NCI-H1092 (cell line): ENCODE measurements around the gene CSMD2.

Experiments
- DNase-seq: peaks from one replicate; lab custom pipeline; 2025; lab: John Stamatoyannopoulos, UW

The CSMD2 gene

GRCh38 chr1:33852711-33853110 is 312.3 kb downstream of the CSMD2 start:
- no peak for DNase-seq

- no peak for DNase-seq
Observed at GRCh38 chr1:33850481-33850880, 314.5 kb downstream of the CSMD2 start.

- DNase-seq, result no peak
Observed at GRCh38 chr1:33849211-33849610, 315.8 kb downstream of the CSMD2 start.

- no peak for DNase-seq
Observed at GRCh38 chr1:33848205-33848937, 316.7 kb downstream of the CSMD2 start.

- DNase-seq, result no peak
Observed at GRCh38 chr1:33846861-33847260, 318.2 kb downstream of the CSMD2 start.

GRCh38 chr1:33844166-33844565 is 320.9 kb downstream of the CSMD2 start:
- no peak for DNase-seq

- DNase-seq, result no peak
Observed at GRCh38 chr1:33842348-33842747, 322.7 kb downstream of the CSMD2 start.

DNA sequence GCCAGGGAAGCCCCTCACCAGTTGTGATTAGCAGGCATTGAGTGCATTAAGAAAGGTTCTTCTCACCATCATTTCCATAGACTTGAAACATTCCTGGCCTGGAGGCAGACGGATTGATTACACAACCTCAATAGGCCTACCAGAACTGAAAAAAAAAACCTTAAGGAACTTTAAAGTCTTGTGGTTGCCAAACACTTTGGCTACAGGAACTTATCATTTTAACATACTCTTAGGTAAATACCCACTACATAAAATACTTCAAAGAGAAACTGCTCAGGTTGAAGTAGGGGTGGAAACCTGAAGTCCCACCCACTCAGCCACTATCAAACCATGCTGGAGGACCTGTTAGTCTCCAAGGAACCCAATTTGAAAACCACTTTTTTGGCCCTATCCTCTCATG is 323.5 kb downstream of the CSMD2 start:
- DNase-seq, result no peak

DNA sequence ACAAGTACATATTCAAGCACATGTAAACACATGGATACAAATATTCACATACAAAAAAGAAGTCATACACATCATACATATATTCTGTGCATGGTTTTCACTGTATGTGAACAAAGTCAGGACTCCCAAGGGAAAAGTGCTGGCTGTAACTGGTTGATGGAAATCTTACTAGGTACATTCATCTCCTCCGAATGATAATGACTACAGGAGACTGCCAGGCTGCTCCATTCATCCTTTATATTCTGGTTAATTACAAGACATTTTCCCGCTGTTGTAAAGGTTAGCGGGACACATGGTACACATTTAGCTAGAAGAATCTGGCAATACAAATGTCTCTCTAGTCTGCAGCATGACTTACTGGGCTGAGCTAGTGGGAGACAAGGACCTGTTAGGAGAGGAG is 327.4 kb downstream of the CSMD2 start:
- DNase-seq, result no peak

DNA sequence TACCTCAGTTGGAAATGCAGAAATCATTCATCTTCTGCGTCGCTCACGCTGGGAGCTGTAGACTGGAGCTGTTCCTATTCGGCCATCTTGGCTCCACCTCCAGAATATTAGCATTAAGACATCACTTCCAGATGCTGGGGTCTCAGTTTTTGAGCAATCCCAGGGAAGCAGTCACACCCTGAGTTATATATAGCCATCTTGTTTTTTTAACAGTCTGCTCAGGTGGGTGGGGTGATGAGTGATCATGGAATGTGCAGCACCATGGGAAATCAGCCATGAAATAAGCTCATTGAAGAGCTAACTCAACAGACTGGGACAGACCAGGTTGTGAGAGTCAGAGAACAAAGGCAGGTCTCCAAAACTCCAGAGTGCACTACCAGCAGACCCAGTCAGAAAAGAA is 328.1 kb downstream of the CSMD2 start:
- DNase-seq, result no peak

DNA sequence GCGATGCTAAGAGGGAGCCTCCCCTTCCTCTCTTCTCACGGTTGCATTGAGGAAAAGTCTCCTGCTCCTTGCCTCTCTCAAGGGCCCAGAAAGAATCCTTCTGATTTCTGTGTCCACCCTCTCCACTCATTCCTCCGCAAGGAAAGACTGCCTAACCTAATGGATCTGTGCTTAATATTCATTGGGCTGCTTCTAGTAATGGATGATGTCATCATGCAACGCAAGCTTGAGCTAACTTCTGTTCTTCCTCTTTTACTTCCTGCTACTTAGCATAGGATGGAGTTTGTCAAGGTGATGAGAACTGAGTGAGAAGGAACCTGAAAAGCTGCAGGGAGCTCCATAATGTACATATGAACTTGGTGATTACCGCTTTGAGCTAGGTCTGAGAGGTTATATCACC is 336.4 kb downstream of the CSMD2 start:
- DNase-seq, result no peak

DNA sequence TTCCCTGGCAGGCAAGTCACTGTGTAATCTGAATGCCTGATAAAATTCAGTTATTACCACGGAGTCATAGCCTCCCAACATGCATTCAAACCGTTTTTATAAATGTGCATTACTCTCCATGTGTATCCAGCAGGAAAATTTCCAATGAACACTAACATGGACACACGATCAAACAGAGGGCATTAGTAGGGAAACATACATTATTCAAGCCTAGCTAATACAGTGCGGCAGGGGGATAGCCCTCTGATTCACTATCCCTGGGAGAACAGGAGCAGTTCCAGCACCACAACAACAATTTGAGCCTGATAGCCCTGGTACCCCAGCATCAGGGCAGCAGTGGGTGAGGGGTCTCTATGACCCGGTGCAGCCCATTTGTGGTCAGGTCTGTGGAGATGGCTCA is 337.0 kb downstream of the CSMD2 start:
- DNase-seq, result no peak

- DNase-seq, result no peak
Observed at GRCh38 chr1:33826711-33827110, 338.3 kb downstream of the CSMD2 start.

GRCh38 chr1:33826311-33826710 is 338.7 kb downstream of the CSMD2 start:
- DNase-seq, result no peak

DNA sequence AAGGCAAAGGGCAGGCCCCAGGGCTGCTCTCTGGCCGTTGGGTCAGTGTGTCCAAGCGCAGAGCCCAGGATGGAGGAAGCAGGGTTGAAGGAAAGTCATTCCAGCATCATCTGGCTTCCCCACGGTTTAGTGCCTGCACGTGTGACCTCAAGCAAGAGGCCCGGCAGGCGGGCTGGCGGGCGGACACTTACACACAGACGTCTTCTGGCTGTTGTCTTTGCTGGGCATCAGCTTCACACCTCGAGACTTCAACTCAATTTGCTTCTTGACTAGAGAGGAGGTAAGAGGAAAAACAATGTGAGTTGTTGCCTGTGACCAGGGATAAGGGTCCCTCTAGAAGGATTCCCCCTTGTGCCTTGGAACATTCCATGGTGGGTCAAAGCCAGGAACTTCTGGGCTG is 339.5 kb downstream of the CSMD2 start:
- DNase-seq, result no peak

- no peak for DNase-seq
Observed at GRCh38 chr1:33824971-33825370, 340.1 kb downstream of the CSMD2 start.

DNA sequence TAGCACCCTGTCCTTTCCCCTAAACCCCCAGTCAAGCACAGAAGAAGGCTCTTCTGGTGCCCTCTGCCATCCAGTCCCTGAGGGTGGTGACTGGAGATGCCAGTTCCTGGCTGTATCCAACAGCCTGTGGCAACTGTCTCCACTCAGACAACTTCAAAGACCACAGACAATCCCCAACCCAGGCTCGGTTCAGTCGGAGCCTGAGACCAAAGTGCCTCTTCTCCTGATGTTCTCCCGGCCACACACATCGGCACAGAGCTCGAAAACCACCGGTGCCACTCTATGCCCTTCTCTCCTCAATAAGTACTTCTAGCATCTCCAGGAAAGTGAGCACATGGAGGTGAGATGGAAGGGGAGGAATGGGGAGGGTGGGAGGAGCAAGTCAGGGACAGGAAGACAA is 340.7 kb downstream of the CSMD2 start:
- no peak for DNase-seq

GRCh38 chr1:33823830-33824229 is 341.2 kb downstream of the CSMD2 start:
- DNase-seq, result no peak

- no peak for DNase-seq
Observed at GRCh38 chr1:33823401-33823800, 341.6 kb downstream of the CSMD2 start.

- no peak for DNase-seq
Observed at GRCh38 chr1:33822396-33822795, 342.6 kb downstream of the CSMD2 start.

GRCh38 chr1:33821291-33821690 is 343.7 kb downstream of the CSMD2 start:
- no peak for DNase-seq

- no peak for DNase-seq
Observed at GRCh38 chr1:33820804-33821203, 344.2 kb downstream of the CSMD2 start.

GRCh38 chr1:33819913-33820311 is 345.1 kb downstream of the CSMD2 start:
- no peak for DNase-seq

GRCh38 chr1:33819290-33819912 is 345.6 kb downstream of the CSMD2 start:
- DNase-seq, result no peak
